ENCODE measurements around the gene KCNJ9.
"Not testable (repeated sequence)": the region's sequence is repeated elsewhere in the genome, so short reads cannot be mapped to it uniquely, and the experiment has no call there.

The KCNJ9 gene

DNA sequence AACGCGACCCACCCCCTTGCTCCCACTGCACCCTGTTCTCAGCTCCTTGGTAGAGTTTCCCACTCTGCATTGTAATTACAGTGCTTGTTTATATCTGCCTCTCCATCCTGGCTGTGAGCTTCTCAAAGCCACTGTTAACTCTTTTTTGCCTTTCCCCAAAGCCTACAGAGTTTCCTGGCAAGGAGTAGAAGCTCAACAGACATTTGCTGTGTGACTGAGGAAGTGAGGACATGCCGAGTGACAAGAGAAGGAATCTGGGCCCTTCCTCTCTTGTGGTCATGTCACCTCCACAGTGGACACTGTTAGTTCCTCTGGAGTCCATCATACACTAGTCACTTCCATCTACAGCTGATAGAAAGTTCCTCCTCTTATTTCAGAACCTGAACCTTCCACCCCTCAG, 23.1 kb downstream of the KCNJ9 start:
- DNase-seq = no peak

GRCh38 chr1:160105155-160105554, 23.8 kb downstream of the KCNJ9 start:
- DNase-seq = no peak

GRCh38 chr1:160107512-160107911, 26.2 kb downstream of the KCNJ9 start:
- no peak for DNase-seq

DNA sequence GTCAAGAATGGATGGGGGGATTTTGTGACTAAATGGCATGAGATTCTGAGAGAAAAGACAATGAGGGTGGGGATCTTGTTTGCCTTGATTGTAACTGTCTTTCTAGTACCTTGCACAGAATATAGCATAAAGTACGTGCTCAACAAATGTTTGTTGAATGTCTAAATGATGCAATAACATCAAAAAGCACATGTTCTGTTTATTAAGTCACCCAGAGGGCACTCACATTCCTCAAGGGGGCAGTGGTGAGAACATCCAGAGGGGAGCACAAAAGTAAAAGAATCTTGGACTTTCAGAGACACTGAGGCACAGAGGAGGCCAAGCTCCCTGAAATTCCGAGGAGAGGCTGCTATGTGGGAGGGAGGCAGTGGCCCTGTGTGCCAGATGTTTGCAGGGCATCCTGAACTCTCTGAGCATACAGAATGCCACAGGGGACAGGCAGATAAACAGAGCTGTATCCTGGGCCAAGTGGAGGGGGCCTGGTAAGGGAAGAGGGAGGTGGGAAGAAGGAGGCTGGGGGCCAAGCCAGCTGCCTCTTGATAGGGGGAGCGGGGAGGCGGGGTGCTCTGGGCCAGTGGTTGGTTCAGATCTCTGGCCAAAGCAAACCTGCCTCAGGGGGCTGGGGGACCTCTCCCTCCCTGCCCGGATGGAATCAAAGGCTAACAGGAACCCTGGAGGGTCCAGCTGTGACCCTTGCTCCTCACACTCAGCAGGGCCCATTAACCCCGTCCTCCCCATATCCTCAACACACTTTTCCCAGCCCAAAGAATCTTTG, 27.7 kb downstream of the KCNJ9 start:
- DNase-seq = no peak

DNA sequence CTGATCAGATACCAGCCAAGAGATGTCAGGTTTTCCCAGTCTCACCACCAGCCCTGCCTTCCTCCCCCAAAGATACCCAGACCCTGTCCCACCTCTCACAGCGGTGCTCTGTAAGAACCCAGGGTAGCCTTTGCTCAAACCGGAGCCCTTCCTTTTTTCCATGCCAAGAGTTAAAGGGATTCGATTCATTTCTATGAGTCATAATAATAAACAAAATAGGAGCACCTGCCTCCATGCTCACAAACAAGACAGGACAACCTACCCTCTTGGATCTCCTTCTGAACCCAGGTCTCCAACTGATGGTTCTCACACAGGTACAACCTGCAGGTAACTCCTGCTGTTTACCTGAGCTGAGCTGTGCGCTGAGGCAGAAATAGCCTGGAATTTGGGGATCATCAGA, 28.3 kb downstream of the KCNJ9 start:
- no peak for DNase-seq

DNA sequence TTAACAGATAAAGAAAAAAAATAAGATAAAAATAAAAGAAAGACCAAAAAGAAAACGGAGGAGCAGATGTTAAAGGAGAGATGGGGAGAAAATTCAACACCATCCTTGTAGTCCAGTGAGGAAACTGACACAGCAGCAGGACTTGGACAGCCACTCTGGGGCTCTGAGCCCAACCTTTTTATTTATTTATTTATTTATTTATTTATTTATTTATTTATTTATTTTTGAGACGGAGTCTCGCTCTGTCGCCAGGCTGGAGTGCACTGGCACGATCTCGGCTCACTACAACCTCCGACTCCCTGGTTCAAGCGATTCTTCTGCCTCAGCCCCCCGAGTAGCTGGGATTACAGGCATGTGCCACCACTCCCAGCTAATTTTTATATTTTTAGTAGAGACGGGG, 30.1 kb downstream of the KCNJ9 start:
- DNase-seq = not testable (repeated sequence)

- DNase-seq = no peak
Measured at GRCh38 chr1:160112357-160112756, 31.0 kb downstream of the KCNJ9 start.

DNA sequence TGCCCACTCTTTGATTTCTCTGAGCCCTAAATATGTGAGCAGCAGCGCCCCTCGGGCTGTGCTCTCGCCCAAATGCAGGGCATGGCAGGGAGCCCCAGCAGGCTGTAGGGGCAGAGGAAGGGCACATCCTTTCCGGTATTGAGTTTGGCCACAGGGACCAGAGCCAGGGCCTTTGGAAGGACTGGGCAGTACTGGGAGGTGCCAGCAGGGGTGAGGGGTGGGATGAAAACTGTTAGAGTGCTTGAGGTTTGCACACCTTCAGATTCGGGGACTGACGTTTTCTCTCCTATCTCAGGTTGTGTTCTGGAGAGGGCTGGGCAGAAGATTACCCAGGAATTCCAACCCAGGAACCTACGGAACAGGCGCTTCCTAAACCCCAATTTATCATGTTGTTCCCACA, 32.1 kb downstream of the KCNJ9 start:
- DNase-seq = no peak

DNA sequence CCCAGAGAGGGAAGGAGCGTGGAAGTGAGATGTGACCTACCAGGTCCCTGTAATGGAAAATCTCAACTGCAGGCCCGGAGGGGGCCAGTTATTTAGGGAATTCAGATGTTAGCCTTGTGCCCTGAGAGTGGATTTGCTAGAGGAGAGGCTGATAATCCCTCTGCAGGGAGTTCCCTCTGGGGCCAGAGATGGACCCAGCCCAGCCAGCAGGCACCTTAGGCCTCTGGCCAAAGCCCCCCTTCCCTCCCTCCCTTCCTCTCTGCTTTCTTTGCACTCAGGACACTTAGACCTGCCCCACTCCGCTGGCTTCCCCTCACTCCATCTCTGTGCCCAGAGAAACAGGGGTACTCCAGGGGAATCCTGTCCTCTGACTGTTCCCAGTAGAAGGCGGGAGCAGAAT, 32.7 kb downstream of the KCNJ9 start:
- no peak for DNase-seq

GRCh38 chr1:160115545-160116282, 34.4 kb downstream of the KCNJ9 start, which contains the start of gene ATP1A2:
TSS of gene ATP1A2 (plus strand) at chr1:160115759. CDS start at chr1:160115862, 103 bp downstream.
- no peak for DNase-seq

DNA sequence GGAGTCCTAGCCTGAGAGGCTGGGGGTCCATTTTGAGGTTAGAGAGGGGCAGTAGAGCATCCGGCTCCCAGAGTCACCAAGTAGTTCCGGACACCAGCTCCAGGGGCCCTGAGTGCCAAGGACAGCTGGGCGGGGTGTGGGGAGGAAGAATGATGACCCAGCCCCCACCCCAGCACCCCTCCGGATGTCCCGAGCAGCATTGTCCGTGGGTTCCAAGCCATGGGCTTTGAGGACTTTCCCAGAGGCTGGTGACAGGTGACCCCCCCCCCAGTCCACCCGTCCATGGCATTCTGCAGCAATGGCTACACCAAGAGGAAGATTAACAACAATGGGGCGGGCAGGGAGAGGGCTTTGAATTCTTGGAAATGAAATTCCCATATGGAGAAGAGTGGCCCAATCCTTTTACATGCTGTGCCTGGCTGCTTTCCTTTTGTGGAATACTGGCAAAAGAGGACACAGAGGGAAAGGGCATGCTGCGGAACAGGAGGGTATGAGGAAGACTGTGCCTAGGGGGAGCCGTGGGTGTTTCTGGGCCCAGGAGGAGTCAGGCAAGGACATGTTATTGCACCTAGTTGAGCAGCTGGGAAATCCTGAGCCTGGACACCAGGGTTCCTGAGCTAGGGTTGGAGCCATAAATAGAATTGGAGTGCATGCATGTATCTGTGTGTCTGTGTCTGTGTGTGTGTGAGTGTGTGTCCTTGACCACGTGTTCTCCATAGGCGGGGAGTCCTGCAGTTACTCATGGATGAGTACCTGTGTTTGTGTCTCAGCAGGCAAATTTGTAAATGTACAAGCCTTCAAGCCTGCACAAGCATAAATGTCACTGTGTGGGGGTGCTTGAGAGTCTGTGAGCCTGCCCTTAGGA, 35.2 kb downstream of the KCNJ9 start:
- no peak for DNase-seq

DNA sequence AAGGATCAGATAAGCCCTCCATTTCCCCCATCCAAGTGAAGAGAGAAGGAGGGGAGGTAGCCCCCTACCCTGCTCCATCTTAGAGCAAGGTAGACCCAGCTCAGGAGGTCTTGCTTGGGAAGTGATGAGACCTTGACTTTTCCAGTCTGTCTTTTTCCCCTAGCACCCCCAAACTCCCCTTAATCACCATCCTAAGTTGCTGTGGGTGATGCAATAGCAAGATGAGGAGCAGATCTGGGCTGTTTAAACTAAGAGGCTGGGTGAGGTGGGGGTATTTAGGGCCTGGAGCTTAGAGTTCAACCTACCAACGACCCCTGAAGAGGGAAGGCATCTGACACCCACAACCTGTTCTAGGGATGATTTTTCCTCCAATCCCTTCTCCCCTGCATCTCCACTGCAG, 36.0 kb downstream of the KCNJ9 start:
- DNase-seq = no peak

GRCh38 chr1:160117709-160118183, 36.4 kb downstream of the KCNJ9 start:
- no peak for DNase-seq

GRCh38 chr1:160118928-160119327, 37.6 kb downstream of the KCNJ9 start:
- DNase-seq = no peak

GRCh38 chr1:160120797-160121196, 39.5 kb downstream of the KCNJ9 start:
- DNase-seq = no peak

DNA sequence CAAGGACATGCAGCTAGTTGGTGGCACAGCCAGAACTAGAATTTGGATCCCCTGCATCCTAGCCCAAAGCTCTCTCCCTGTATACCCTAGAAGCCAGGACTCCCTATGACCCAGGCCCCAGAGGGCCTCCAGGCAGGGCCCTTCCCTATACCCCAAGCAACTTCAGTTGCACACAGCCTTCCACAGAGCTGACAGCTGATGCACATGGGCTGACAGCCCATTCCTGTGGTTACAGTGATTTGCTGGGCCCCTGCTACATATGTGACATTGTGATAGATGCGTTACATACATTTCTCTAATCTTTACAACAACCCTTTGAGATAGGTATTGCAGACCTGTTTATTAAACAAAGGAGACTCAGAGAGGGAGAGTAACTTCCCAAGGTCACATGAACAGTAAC, 40.0 kb downstream of the KCNJ9 start:
- DNase-seq = no peak

- DNase-seq = no peak
Measured at GRCh38 chr1:160122978-160123495, 41.7 kb downstream of the KCNJ9 start.

DNA sequence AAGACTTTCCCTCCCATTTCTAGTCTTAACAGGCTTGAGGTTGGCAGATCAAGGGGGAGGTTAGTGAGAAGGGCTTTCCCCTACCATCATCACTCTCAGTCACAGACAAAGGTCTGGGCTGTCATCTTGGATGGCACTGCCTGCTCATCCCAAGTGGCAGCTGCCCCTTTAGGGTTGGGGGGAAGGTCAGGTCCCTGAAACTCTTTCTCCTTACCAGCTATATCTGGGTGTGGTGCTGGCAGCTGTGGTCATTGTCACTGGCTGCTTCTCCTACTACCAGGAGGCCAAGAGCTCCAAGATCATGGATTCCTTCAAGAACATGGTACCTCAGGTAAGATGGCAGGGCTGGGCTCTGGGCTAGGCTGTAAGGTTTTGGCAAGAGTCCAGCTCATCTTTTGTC, 42.4 kb downstream of the KCNJ9 start:
- DNase-seq = no peak

- DNase-seq = no peak
Measured at GRCh38 chr1:160124705-160125478, 43.6 kb downstream of the KCNJ9 start.

DNA sequence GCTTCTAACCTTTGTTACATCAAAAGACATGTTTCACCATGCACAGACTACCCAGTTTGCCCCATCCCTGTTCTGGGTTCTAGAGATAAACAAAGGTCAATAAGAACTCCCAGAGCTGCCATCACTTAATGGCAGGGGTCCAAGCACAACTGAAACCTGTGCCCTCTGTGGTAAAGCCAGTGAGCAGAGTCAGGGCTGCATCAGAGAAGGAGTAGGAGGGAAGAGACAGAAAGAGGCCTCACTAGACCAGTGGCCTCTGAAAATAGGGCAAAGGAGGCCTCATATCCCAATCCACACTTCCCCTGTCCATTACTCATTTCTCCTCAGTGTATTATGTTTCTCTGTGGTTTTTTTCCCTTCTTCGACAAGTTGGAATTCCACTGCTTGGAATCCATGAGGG, 44.4 kb downstream of the KCNJ9 start:
- no peak for DNase-seq

- DNase-seq = not testable (repeated sequence)
Measured at GRCh38 chr1:160126342-160126741, 45.0 kb downstream of the KCNJ9 start.

DNA sequence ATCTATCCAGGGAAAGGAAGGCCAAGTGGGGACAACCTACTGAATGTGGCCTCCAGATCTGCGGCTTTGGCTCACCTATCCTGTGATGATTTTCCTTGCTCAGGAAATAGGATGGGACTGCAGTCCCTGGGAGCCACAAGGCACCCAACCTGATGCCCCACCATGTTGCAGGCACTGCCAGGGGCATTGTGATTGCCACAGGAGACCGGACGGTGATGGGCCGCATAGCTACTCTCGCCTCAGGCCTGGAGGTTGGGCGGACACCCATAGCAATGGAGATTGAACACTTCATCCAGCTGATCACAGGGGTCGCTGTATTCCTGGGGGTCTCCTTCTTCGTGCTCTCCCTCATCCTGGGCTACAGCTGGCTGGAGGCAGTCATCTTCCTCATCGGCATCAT, 46.0 kb downstream of the KCNJ9 start:
- DNase-seq = no peak

All from activated CD8-positive, alpha-beta memory T cell treated with anti-CD3 and anti-CD28 coated beads for 24 hours (primary cell).